Liver (tissue), 2 donors: ENCODE results near the gene BANP.

Source experiments
- ATF3 ChIP-seq: IDR thresholded peaks from 2 replicates; pipeline ENCODE4 v1.6.1; 2016; ENCODE audit warnings: antibody characterized with exemption
- MAX ChIP-seq: IDR thresholded peaks from 2 replicates; pipeline ENCODE4 v1.6.1; 2016; ENCODE audit warnings: antibody characterized with exemption
- RXRA ChIP-seq, 2 donors: IDR thresholded peaks; 2 replicates each; pipeline ENCODE4 v1.6.1; 2017 to 2018; ENCODE audit warnings: antibody characterized with exemption in 2 of 2, mild to moderate bottlenecking in 1 of 2
- donor health status: healthy.

- TF ChIP-seq RXRA (IDR thresholded peaks at IDR 0.05) (peak; percentile 30 to 62), ATF3 (no peak), MAX (no peak)
Measured at GRCh38 chr16:88086571-88087516, 135.6 kb downstream of the BANP start.
